ENCODE results near the gene CHD2.

DNA sequence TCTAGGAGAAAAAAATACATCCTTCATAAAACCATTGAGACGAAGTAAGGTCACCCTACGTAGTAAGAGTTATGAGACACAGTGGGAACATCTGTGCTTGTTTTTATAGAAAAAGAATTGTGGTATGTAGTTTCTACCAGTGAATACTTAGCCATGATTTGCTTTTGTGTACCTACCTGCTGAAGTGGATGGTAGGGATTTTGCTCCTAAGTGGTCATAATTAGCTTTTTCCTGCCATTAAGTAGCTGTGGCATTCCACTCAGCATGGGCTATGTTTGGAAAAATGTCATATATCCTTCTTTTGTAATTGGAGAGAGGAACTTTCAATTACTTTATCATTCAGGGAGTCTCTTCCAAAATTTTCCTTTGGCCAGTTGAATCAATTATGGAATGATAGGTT lies 63.7 kb downstream of the CHD2 start:
- TF ChIP-seq POLR2AphosphoS5 (IDR thresholded peaks at IDR 0.05) (no peak), POLR2A (IDR thresholded peaks at IDR 0.05) (no peak), EP300 (IDR thresholded peaks at IDR 0.05) (no peak)
- TF ChIP-seq, protein P1, sequence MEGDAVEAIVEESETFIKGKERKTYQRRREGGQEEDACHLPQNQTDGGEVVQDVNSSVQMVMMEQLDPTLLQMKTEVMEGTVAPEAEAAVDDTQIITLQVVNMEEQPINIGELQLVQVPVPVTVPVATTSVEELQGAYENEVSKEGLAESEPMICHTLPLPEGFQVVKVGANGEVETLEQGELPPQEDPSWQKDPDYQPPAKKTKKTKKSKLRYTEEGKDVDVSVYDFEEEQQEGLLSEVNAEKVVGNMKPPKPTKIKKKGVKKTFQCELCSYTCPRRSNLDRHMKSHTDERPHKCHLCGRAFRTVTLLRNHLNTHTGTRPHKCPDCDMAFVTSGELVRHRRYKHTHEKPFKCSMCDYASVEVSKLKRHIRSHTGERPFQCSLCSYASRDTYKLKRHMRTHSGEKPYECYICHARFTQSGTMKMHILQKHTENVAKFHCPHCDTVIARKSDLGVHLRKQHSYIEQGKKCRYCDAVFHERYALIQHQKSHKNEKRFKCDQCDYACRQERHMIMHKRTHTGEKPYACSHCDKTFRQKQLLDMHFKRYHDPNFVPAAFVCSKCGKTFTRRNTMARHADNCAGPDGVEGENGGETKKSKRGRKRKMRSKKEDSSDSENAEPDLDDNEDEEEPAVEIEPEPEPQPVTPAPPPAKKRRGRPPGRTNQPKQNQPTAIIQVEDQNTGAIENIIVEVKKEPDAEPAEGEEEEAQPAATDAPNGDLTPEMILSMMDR (IDR thresholded peaks at IDR 0.05): no peak
